Left forelimb (tissue), 1 donor: ENCODE data around the gene THAP3.
A peak's percentile ranks its signal among the peaks of the same experiment; 100 is the strongest.

ENCODE experiments used
- DNase-seq: peaks from one replicate; pipeline ENCODE4 v3.0.0-alpha.2; 2018; ENCODE audit warnings: low spot score

The THAP3 gene

GRCh38 chr1:6612641-6613360 is 11.9 kb upstream of the THAP3 start:
- peak; percentile 76 for DNase-seq

- peak; percentile 100 for DNase-seq
These were observed 11.2 kb upstream of the THAP3 start, which contains the start of gene PHF13 for GRCh38 chr1:6613361-6614018. PHF13 (plus strand) TSS chr1:6613731; CDS start chr1:6614067, 336 bp downstream.

- DNase-seq, result peak; percentile 76
These were observed 10.4 kb upstream of the THAP3 start for GRCh38 chr1:6614019-6614928.

- DNase-seq, result no peak
These were observed 9.5 kb upstream of the THAP3 start for GRCh38 chr1:6614929-6615785.

- DNase-seq, result no peak
These were observed 5.6 kb upstream of the THAP3 start for GRCh38 chr1:6619045-6619444.

- no peak for DNase-seq
These were observed 3.0 kb upstream of the THAP3 start for GRCh38 chr1:6621429-6622391.

- DNase-seq, result no peak
These were observed 2.1 kb upstream of the THAP3 start for GRCh38 chr1:6622396-6623152.

GRCh38 chr1:6623269-6623965 is 1.3 kb upstream of the THAP3 start:
- no peak for DNase-seq

GRCh38 chr1:6625584-6626149 is 999 bp downstream of the THAP3 start:
- no peak for DNase-seq

- DNase-seq, result no peak
These were observed 2.4 kb downstream of the THAP3 start for GRCh38 chr1:6627031-6627430.

GRCh38 chr1:6627841-6628545 is 3.3 kb downstream of the THAP3 start:
- DNase-seq, result no peak

- no peak for DNase-seq
These were observed 4.4 kb downstream of the THAP3 start for GRCh38 chr1:6628971-6629479.

GRCh38 chr1:6630027-6630426 is 5.4 kb downstream of the THAP3 start:
- no peak for DNase-seq

GRCh38 chr1:6631058-6631457 is 6.4 kb downstream of the THAP3 start:
- DNase-seq, result no peak

GRCh38 chr1:6632588-6633514 is 8.2 kb downstream of the THAP3 start:
- no peak for DNase-seq

- DNase-seq, result peak; percentile 76
These were observed 9.8 kb downstream of the THAP3 start for GRCh38 chr1:6634371-6635052.
